ENCODE data around the gene DEFB118. TPM values are rescaled to one million over a fixed set of nuclear protein-coding genes. Genes with fewer than 3 reads are reported as not detected.

The DEFB118 gene
- total RNA-seq, 1 experiment from 2014 or later: not detected

GRCh38 chr20:31415653-31416052 lies 47.3 kb downstream of the DEFB118 start:
- H3K27ac ChIP-seq (ENCODE audit: low read depth, low read length): no peak overlapping the region
- H3K9me3 ChIP-seq (ENCODE audit: control insufficient read depth in 1 of 2, insufficient read depth in 1 of 2, low read depth in 1 of 2, low read length in 2 of 2): no peaks in the 10 kb centered on the region
- RAD21 ChIA-PET (ENCODE audit: low non-redundant PET in 1 of 2, low total read pairs in 2 of 2, uncharacterized antibody in 2 of 2, unreplicated experiment in 2 of 2): no interaction called here
- no peaks in the 10 kb centered on the region for H3K36me3 ChIP-seq (ENCODE audit: control insufficient read depth in 1 of 2, insufficient read depth in 2 of 2, low read length in 2 of 2)
- DNase-seq (ENCODE audit: low read depth, low spot score) (no peak), ATAC-seq (no peak)
- no peak for TF ChIP-seq ZFX (IDR thresholded peaks at IDR 0.05)
- TF ChIP-seq CEBPB (IDR thresholded peaks at IDR 0.05; ENCODE audit: low read depth): no peak
- no peak for TF ChIP-seq MAX (IDR thresholded peaks at IDR 0.05)
- no peak for TF ChIP-seq EZH2 (IDR thresholded peaks at IDR 0.05)
- TF ChIP-seq TCF7L2 (IDR thresholded peaks at IDR 0.05; ENCODE audit: borderline replicate concordance, extremely low read depth, insufficient read depth, insufficient read length): no peak
- no peak for TF ChIP-seq SIN3A (IDR thresholded peaks at IDR 0.05; ENCODE audit: low read depth)
- TF ChIP-seq CTCF (IDR thresholded peaks at IDR 0.05 in 2 of 3, conservative IDR thresholded peaks at IDR 0.05 in 1 of 3; ENCODE audit: borderline replicate concordance in 1 of 3, insufficient read depth in 1 of 3, low read depth in 2 of 3, low read length in 2 of 3): no peak
- TF ChIP-seq REST (IDR thresholded peaks at IDR 0.05; ENCODE audit: low read depth): no peak
- no peak for TF ChIP-seq JUND (IDR thresholded peaks at IDR 0.05)
- TF ChIP-seq ZBTB33 (IDR thresholded peaks at IDR 0.05; ENCODE audit: extremely low read depth, insufficient replicate concordance, low read length): no peak
- TF ChIP-seq CBX3 (IDR thresholded peaks at IDR 0.05; ENCODE audit: low read depth): no peak
- TF ChIP-seq ZNF274 (IDR thresholded peaks at IDR 0.05; ENCODE audit: low read depth, low read length): no peak
- TF ChIP-seq YY1 (IDR thresholded peaks at IDR 0.05; ENCODE audit: extremely low read depth, insufficient replicate concordance, low read depth, low read length): no peak
- TF ChIP-seq POLR2AphosphoS5 (IDR thresholded peaks at IDR 0.05; ENCODE audit: low read depth, low read length): no peak
- no peaks in the 10 kb centered on the region for H3K79me2 ChIP-seq (ENCODE audit: insufficient read depth, low read length)
- no peak overlapping the region for H2AFZ ChIP-seq (ENCODE audit: low read depth, low read length, poor library complexity, severe bottlenecking)
- intact Hi-C loops (cut with micrococcal nuclease): no loop called here
- BruUV-seq (replicated peaks): no TSS peak
- CTCF ChIA-PET: no interaction called here
- H3K4me3 ChIP-seq (replicated peaks in 1 of 2; ENCODE audit: low read depth in 1 of 2, low read length in 2 of 2): no peak overlapping the region
- POLR2A ChIA-PET: no interaction called here
- H3K4me1 ChIP-seq (ENCODE audit: control insufficient read depth in 1 of 2, insufficient read depth in 2 of 2, low read length in 2 of 2): no peaks in the 10 kb centered on the region
- peaks cover 8% of the 10 kb centered on the region; the same call in 1 of the 2 replicates for H3K27me3 ChIP-seq (ENCODE audit: insufficient read depth, low read length)
- H4K20me1 ChIP-seq (ENCODE audit: insufficient read depth): no peaks in the 10 kb centered on the region
- no peaks in the 10 kb centered on the region for H3K9me2 ChIP-seq (ENCODE audit: insufficient read depth)
- H3K9ac ChIP-seq (ENCODE audit: low read length): no peak overlapping the region
- H3K4me2 ChIP-seq (ENCODE audit: low read length): no peak overlapping the region
